GM12872 (cell line): Measurements from ENCODE around the gene VEGFC.

Experiments used
- TF ChIP-seq, protein P1 (sequence below): IDR thresholded peaks from 3 replicates; pipeline ENCODE4 v1.5.1; 2011; ENCODE audit warnings: low read depth, mild to moderate bottlenecking, low read length, moderate library complexity; ENCODE audit not compliant: insufficient read depth

Gene VEGFC

DNA sequence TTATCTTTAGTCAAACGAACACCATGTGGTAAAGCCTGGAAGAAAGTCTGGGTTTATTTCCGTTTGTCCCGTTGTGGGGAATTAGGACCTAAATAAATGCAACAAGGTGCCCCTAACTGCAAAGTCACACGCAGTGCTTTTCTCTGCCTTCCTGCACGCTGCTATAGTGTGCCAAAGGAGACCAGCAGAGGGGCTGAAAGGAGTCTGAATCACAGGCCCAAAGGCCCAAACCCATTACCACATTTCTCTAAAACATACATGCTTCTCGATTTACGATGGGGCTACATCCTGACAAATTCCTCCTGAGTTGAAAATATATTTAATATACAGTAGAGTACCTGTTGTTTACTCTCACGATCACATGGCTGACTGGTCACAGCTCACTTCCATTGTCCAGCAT lies 4.5 kb downstream of the VEGFC start:
- TF ChIP-seq, protein P1, sequence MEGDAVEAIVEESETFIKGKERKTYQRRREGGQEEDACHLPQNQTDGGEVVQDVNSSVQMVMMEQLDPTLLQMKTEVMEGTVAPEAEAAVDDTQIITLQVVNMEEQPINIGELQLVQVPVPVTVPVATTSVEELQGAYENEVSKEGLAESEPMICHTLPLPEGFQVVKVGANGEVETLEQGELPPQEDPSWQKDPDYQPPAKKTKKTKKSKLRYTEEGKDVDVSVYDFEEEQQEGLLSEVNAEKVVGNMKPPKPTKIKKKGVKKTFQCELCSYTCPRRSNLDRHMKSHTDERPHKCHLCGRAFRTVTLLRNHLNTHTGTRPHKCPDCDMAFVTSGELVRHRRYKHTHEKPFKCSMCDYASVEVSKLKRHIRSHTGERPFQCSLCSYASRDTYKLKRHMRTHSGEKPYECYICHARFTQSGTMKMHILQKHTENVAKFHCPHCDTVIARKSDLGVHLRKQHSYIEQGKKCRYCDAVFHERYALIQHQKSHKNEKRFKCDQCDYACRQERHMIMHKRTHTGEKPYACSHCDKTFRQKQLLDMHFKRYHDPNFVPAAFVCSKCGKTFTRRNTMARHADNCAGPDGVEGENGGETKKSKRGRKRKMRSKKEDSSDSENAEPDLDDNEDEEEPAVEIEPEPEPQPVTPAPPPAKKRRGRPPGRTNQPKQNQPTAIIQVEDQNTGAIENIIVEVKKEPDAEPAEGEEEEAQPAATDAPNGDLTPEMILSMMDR, result no peak

DNA sequence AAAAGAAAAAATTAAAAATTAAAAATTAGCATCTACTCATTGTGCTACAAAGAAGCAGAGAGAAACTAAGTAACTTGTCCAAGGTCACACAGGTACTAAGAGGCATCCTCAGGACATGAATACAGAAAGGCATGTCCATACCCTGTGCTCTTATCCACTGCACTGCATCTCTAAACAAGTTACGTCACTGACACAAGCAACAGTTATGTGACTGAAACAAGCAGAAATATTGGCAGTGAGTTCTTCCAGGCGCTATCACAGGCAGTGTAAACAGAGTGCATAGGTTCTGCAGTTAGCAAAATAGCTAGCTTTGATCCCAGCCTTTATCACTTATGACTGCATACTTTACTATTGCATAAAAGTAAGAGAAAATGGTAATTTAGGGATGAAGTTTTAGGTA lies 7.9 kb downstream of the VEGFC start:
- TF ChIP-seq, protein P1, result no peak

DNA sequence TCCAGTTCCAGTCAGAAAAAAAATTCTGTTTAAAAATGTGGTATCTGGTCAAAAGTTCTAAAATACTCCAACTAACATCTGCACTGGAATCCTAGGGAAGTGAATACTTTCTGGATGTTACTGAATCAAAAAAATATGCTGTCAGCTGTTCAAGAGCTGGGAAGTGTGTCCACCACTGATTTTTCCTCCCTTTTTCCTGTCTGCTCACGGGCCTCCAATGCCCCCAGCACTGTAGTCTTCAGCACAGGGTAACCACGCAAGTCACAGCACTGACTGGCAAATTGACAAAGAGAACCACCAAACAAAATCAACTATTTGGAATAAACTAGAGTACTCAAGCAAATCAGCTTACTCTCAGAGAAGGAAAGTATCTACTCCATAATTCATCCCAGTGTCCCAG lies 9.9 kb downstream of the VEGFC start:
- TF ChIP-seq, protein P1, result no peak

DNA sequence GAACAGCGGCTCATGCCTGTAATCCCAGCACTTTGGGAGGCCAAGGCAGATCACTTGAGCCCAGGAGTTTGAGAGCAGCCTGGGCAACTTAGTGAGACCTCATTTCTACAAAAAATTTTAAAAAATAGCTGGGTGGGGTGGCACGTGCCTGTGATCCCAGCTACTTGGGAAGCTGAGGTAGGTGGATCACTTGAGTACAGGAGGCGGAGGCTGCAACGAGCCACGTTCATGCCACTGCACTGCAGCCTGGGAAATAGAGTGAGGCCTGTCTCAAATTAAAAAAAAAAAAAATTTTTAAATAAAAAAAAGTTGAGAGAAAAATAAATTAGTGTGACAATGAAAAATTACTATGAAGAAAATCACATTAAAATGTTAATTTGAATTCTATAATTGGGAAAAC lies 10.5 kb downstream of the VEGFC start:
- TF ChIP-seq, protein P1, result no peak

DNA sequence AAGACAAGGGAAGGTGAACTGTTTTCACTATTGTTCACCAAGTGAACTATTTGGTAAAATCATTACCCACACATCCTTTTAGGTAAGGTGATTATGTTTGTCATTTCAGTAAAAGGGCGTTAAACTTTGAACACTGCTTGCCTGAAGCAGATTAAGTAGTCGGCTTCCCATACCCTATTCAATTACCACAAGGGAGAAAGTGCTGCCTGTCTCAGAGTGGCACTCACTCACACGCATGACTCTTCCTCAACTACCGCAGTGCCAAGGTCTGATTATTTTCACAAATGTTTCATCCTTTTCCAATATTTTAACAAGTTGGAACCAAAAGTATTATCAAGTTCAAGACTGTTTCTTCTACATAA lies 11.0 kb downstream of the VEGFC start:
- TF ChIP-seq, protein P1, result no peak

DNA sequence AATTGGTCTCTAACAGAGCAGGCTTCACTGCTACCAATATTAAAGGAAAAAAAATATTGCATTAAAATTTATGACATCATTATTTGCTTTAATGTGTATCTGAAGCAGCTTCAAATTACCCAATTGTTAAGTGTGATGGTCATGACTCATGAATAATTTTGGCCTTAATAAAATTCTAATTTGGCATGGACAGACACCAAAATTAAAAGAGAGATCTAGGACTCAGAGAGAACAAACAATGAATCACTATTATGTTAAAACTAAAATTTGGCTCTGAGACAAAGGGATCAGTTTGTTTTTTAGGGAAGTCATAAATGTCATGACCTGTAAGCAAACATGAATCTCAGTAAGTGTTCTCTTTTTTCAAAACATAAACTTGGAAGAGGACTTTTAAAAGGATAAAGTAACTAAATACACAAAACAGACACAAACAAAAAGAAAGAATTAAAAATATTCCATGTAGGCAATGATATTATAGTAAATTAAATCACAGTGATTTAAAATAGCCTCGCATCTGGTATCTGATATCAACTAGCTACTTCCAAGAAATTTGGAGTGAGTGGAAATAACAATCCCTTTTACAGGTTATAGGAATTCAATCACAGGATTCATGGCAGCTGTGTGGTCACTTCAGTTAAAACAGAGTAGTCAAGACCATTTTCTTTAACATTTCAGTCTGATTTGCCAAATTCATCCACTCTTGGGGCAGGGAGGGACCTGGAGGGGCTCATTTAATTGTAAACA lies 11.6 kb downstream of the VEGFC start:
- TF ChIP-seq, protein P1, result no peak

DNA sequence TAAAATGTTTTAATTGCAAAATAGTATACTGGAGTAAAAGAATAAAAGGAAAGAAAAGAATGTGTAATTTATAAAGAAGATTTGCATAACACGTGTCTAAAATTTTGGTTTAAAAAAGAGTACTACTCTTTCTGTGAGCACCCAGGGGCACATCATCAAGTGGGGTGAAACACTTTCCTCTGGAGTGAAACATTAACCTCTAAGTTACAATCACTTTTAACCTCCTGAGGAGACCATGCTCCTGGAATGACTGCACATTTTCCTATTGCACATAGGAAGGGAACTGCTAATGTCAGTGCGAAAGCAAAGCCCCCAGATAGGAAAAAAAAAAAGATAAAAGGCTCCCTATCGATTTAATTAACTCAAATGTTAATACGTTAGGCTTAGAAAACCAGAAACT lies 13.3 kb downstream of the VEGFC start:
- TF ChIP-seq, protein P1, result no peak

DNA sequence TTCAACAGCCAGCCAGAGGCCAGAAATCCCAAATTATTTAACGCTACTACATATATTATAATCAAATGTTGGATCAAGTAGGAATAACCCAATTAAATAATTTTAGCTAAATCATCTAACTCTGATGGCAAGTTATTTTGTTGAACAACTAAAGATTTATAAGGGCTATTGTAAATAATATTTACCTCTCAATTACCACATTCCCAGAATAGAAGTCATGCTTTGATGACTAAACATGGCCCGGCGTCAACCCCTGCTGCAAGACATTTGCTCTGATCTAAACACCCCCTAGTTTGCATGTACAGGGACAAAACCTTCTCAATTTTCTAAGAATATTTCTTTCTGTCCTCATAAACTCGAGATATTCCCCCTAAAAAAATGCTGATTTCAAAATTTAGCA lies 14.2 kb downstream of the VEGFC start:
- TF ChIP-seq, protein P1, result no peak
